ENCODE results near the gene CLCA2.

DNA sequence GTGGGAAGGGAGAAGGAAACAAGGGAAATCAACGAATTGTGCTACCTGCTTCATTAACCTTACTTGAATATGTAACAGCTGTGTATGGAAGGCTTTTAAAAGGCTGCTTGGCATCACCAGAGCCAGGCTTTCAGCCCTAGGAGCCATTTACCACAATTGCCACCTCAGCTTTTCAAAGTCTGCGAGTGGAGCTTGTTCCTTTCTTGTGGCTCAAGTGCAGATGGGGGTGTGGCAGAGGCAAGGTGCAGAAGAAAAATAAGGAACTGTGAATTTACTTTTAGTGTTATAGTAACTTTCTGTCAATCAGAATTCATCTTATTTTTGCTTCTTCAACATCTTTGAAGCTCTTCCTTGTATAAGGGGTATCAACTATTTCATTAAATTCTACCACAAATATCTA, 17.6 kb downstream of the CLCA2 start:
- TF ChIP-seq, protein P1, sequence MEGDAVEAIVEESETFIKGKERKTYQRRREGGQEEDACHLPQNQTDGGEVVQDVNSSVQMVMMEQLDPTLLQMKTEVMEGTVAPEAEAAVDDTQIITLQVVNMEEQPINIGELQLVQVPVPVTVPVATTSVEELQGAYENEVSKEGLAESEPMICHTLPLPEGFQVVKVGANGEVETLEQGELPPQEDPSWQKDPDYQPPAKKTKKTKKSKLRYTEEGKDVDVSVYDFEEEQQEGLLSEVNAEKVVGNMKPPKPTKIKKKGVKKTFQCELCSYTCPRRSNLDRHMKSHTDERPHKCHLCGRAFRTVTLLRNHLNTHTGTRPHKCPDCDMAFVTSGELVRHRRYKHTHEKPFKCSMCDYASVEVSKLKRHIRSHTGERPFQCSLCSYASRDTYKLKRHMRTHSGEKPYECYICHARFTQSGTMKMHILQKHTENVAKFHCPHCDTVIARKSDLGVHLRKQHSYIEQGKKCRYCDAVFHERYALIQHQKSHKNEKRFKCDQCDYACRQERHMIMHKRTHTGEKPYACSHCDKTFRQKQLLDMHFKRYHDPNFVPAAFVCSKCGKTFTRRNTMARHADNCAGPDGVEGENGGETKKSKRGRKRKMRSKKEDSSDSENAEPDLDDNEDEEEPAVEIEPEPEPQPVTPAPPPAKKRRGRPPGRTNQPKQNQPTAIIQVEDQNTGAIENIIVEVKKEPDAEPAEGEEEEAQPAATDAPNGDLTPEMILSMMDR (IDR thresholded peaks at IDR 0.05; ENCODE audit: control extremely low read depth in 1 of 3, insufficient read depth in 1 of 3, low read depth in 1 of 3, low read length in 3 of 3), result no peak
- TF ChIP-seq, protein P2, sequence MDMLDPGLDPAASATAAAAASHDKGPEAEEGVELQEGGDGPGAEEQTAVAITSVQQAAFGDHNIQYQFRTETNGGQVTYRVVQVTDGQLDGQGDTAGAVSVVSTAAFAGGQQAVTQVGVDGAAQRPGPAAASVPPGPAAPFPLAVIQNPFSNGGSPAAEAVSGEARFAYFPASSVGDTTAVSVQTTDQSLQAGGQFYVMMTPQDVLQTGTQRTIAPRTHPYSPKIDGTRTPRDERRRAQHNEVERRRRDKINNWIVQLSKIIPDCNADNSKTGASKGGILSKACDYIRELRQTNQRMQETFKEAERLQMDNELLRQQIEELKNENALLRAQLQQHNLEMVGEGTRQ (IDR thresholded peaks at IDR 0.05; ENCODE audit: low read length), result no peak
- TF ChIP-seq SRF (IDR thresholded peaks at IDR 0.05; ENCODE audit: low read depth, low read length), result no peak
- TF ChIP-seq POLR2A (IDR thresholded peaks at IDR 0.05; ENCODE audit: control extremely low read depth in 1 of 2, low read depth in 2 of 2, low read length in 2 of 2), result no peak

Measured in H1 (cell line).